ENCODE results near the gene KLHL10. TPM values are rescaled to one million over a fixed set of nuclear protein-coding genes. Genes with fewer than 3 reads are reported as not detected.

The KLHL10 gene
- polyA plus RNA-seq, 2 of the 4 experiments (the other 2 are of a cell fraction), result 0.12 to 0.13 TPM

DNA sequence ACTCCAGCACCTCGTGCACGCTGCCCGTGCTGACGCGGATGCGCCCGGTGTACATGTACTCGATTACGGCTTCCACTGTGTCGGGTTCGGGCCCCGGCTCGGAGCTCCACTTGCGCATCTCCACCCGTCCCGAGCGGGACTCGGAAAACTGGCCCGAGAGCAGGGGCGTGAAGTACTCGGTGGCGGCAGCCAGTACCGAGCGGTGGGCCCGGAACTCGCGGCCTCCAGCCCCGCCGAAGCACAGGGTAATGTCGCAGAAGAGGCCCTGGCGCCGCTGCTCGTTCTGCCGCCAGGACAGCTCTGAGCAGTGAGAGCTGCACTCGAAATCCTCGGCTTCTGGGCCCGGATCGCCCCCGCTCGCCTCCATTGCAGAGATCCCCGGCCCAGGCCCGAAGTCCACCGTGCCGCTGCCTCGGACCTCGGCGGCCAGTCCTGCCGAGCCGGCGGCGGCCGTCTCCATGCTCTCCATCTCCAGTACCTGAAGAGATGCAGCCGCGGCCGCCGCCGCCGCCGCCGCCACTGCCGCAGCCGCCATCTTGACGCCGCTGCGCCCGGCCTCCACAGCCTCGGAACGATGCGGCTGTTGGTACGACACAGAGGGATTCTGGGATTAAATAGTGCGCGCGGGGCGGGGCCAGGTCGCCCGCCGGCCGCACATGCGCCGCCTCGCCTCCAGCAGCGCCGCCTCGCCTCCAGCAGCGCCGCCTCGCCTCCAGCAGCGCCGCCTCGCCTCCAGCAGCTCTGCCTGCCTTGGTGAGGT is 27.4 kb downstream of the KLHL10 start, which contains the start of gene KLHL11:
TSS of gene KLHL11 (minus strand) at position 588 of the 760 bp plus-strand sequence. CDS start at position 535, 53 bp downstream.
- no peak for FAIRE-seq
- DNase-seq (ENCODE audit: low read depth in 1 of 2, low spot score in 1 of 2), result peak; percentile 93 to 96
- POLR2A ChIA-PET, result interaction anchor here (0.6 to 2.2 kb wide), 18 partner anchors 12 to 177 kb away, joined by 3 to 13 read pairs (median 4); partner anchors contain the start of genes ACLY, EIF1, FKBP10 and ODAD4
- peak within 1 kb of the TSS; percentile 89 for H3K4me3 ChIP-seq
- H3K4me1 ChIP-seq, result peaks cover 34% of the 10 kb centered on the region
- H3K9me3 ChIP-seq, result no peaks in the 10 kb centered on the region
- peak within 1 kb of the TSS; percentile 88 for H3K4me2 ChIP-seq
- 1% methylated on average over 45 of the region's 90 CpGs for WGBS (ENCODE audit: missing lambda C conversion rate)
- peak within 1 kb of the TSS; percentile 92 to 94 for H3K27ac ChIP-seq
- CTCF ChIA-PET, result interaction anchor here (0.6 to 2.9 kb wide), 23 partner anchors 10 to 825 kb away, joined by 3 to 11 read pairs (median 4); partner anchors contain the start of genes ACLY, JUP and P3H4
- ATAC-seq, result peak; percentile 89 to 96
- TF ChIP-seq PHF8 (IDR thresholded peaks at IDR 0.05; ENCODE audit: borderline replicate concordance, low read depth) (peak; percentile 87), JUNB (IDR thresholded peaks at IDR 0.05) (no peak), MAFK (IDR thresholded peaks at IDR 0.05; ENCODE audit: partially characterized antibody) (no peak), SREBF2 (IDR thresholded peaks at IDR 0.05) (no peak), NPAS2 (CRISPR knock-in tag; IDR thresholded peaks at IDR 0.05; ENCODE audit: borderline replicate concordance) (no peak), RAD21 (conservative IDR thresholded peaks at IDR 0.05 in 1 of 2, IDR thresholded peaks at IDR 0.05 in 1 of 2) (peak in 1 of 2 experiments; percentile 24; a peak in 2 of 5 replicates), CHD2 (IDR thresholded peaks at IDR 0.05; ENCODE audit: low read length, partially characterized antibody) (no peak), CBX8 (IDR thresholded peaks at IDR 0.05) (no peak), CBX2 (IDR thresholded peaks at IDR 0.05; ENCODE audit: borderline replicate concordance, low read depth) (no peak), MAZ (IDR thresholded peaks at IDR 0.05; ENCODE audit: borderline replicate concordance, low read depth, low read length) (no peak), EHF (CRISPR knock-in tag; IDR thresholded peaks at IDR 0.05) (no peak), KDM5A (IDR thresholded peaks at IDR 0.05) (peak; percentile 82), NR3C1 (IDR thresholded peaks at IDR 0.05) (no peak), HOXA7 (CRISPR knock-in tag; IDR thresholded peaks at IDR 0.05) (no peak), EHMT2 (IDR thresholded peaks at IDR 0.05; ENCODE audit: low read depth) (no peak), RCOR1 (IDR thresholded peaks at IDR 0.05; ENCODE audit: low read depth, low read length) (no peak), JUN (IDR thresholded peaks at IDR 0.05) (peak; percentile 93; a peak in 4 of 5 replicates), NFE2L2 (conservative IDR thresholded peaks at IDR 0.05; ENCODE audit: low read length) (no peak), GATA3 (IDR thresholded peaks at IDR 0.05; ENCODE audit: borderline replicate concordance) (peak; percentile 43; the same call in 1 of the 2 replicates), ZSCAN20 (CRISPR knock-in tag; IDR thresholded peaks at IDR 0.05) (no peak), HOXB13 (CRISPR knock-in tag; IDR thresholded peaks at IDR 0.05; ENCODE audit: low read depth) (no peak), KDM1A (IDR thresholded peaks at IDR 0.05; ENCODE audit: low read depth) (no peak), TP53 (CRISPR knock-in tag; IDR thresholded peaks at IDR 0.05) (0 out of 2 replicates have a peak, but pooled peaks have one; percentile 10), POLR2A (IDR thresholded peaks at IDR 0.05; ENCODE audit: low read length) (peak; percentile 96), HDAC2 (IDR thresholded peaks at IDR 0.05) (0 out of 2 replicates have a peak, but pooled peaks have one; percentile 43), POLR2AphosphoS2 (conservative IDR thresholded peaks at IDR 0.05; ENCODE audit: low read length) (0 out of 2 replicates have a peak, but pooled peaks have one; percentile 85), MYC (IDR thresholded peaks at IDR 0.05; ENCODE audit: borderline replicate concordance, low read length) (no peak; the same call in 1 of the 2 replicates), EP300 (IDR thresholded peaks at IDR 0.05) (no peak), ZFP36 (IDR thresholded peaks at IDR 0.05; ENCODE audit: borderline replicate concordance, partially characterized antibody) (no peak), FOXS1 (CRISPR knock-in tag; IDR thresholded peaks at IDR 0.05) (no peak)
- TF ChIP-seq, protein P1, sequence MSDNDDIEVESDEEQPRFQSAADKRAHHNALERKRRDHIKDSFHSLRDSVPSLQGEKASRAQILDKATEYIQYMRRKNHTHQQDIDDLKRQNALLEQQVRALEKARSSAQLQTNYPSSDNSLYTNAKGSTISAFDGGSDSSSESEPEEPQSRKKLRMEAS (IDR thresholded peaks at IDR 0.05), result peak; percentile 90
- TF ChIP-seq, protein P2, sequence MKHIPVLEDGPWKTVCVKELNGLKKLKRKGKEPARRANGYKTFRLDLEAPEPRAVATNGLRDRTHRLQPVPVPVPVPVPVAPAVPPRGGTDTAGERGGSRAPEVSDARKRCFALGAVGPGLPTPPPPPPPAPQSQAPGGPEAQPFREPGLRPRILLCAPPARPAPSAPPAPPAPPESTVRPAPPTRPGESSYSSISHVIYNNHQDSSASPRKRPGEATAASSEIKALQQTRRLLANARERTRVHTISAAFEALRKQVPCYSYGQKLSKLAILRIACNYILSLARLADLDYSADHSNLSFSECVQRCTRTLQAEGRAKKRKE (CRISPR knock-in tag; IDR thresholded peaks at IDR 0.05; ENCODE audit: low read depth), result no peak
- TF ChIP-seq, protein P3, sequence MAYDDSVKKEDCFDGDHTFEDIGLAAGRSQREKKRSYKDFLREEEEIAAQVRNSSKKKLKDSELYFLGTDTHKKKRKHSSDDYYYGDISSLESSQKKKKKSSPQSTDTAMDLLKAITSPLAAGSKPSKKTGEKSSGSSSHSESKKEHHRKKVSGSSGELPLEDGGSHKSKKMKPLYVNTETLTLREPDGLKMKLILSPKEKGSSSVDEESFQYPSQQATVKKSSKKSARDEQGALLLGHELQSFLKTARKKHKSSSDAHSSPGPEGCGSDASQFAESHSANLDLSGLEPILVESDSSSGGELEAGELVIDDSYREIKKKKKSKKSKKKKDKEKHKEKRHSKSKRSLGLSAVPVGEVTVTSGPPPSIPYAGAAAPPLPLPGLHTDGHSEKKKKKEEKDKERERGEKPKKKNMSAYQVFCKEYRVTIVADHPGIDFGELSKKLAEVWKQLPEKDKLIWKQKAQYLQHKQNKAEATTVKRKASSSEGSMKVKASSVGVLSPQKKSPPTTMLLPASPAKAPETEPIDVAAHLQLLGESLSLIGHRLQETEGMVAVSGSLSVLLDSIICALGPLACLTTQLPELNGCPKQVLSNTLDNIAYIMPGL (CRISPR knock-in tag; IDR thresholded peaks at IDR 0.05; ENCODE audit: borderline replicate concordance), result peak; percentile 40; the same call in 1 of the 2 replicates
- TF ChIP-seq, protein P4, sequence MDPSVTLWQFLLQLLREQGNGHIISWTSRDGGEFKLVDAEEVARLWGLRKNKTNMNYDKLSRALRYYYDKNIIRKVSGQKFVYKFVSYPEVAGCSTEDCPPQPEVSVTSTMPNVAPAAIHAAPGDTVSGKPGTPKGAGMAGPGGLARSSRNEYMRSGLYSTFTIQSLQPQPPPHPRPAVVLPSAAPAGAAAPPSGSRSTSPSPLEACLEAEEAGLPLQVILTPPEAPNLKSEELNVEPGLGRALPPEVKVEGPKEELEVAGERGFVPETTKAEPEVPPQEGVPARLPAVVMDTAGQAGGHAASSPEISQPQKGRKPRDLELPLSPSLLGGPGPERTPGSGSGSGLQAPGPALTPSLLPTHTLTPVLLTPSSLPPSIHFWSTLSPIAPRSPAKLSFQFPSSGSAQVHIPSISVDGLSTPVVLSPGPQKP (IDR thresholded peaks at IDR 0.05; ENCODE audit: low read depth, low read length), result no peak
- TF ChIP-seq, protein P5, sequence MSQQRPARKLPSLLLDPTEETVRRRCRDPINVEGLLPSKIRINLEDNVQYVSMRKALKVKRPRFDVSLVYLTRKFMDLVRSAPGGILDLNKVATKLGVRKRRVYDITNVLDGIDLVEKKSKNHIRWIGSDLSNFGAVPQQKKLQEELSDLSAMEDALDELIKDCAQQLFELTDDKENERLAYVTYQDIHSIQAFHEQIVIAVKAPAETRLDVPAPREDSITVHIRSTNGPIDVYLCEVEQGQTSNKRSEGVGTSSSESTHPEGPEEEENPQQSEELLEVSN (IDR thresholded peaks at IDR 0.05; ENCODE audit: borderline replicate concordance, low read depth), result 0 out of 2 replicates have a peak, but pooled peaks have one; percentile 57
- TF ChIP-seq, protein P6, sequence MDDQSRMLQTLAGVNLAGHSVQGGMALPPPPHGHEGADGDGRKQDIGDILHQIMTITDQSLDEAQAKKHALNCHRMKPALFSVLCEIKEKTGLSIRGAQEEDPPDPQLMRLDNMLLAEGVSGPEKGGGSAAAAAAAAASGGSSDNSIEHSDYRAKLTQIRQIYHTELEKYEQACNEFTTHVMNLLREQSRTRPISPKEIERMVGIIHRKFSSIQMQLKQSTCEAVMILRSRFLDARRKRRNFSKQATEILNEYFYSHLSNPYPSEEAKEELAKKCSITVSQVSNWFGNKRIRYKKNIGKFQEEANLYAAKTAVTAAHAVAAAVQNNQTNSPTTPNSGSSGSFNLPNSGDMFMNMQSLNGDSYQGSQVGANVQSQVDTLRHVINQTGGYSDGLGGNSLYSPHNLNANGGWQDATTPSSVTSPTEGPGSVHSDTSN (IDR thresholded peaks at IDR 0.05), result peak; percentile 14; the same call in 1 of the 2 replicates

All from A549 (cell line).